GM12873 (cell line): Measurements from ENCODE around the gene TFDP2.

Source experiments
- TF ChIP-seq, protein P1 (sequence below): IDR thresholded peaks from 2 replicates; pipeline ENCODE4 v1.5.1; 2012; ENCODE audit warnings: low read depth, mild to moderate bottlenecking, moderate library complexity, low read length, control low read depth; ENCODE audit not compliant: insufficient read depth; ENCODE audit errors: missing control alignments

TFDP2 gene

DNA sequence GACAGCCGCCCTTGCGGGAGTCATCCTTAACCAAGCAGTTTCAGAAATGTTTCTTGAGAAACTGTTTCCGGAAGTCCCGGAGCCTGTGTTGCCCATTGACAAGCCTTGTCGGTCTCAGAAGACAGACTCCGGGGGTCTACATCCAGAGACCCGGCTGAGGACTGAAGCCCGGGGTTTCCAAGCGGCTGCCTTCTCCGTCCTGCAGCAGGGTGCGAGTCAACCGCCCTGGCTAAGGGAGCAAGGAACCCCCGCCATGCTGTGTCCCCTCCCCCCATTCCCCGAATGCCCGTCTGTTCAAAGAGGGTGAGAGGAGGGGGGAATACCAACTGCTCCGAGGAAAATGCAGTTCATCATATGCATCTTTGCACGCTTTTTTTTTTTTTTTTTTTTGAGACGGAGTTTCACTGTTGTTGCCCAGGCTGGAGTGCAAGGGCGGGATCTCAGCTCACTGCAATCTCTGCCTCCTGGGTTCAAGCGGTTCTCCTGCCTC, 211.3 kb downstream of the TFDP2 start:
- TF ChIP-seq, protein P1, sequence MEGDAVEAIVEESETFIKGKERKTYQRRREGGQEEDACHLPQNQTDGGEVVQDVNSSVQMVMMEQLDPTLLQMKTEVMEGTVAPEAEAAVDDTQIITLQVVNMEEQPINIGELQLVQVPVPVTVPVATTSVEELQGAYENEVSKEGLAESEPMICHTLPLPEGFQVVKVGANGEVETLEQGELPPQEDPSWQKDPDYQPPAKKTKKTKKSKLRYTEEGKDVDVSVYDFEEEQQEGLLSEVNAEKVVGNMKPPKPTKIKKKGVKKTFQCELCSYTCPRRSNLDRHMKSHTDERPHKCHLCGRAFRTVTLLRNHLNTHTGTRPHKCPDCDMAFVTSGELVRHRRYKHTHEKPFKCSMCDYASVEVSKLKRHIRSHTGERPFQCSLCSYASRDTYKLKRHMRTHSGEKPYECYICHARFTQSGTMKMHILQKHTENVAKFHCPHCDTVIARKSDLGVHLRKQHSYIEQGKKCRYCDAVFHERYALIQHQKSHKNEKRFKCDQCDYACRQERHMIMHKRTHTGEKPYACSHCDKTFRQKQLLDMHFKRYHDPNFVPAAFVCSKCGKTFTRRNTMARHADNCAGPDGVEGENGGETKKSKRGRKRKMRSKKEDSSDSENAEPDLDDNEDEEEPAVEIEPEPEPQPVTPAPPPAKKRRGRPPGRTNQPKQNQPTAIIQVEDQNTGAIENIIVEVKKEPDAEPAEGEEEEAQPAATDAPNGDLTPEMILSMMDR: no peak

DNA sequence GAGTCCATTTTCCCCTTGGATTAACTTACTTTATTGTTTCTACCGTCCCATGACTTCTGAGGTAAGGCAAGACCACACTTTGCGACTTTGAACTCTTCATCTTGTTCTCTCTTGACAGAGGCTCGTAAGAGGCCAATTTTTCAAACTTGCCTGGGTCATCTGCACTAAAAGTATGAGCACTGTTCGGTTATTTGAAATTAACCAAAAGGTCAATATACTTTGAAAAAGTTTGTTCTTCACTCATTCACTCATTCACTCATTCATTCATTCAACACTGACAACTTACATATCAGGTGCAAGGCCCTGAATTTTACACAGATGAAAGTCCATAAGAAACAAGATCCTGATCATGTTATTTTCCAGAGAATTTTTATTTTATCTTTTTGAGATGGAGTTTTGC, 215.0 kb downstream of the TFDP2 start:
- TF ChIP-seq, protein P1: no peak

DNA sequence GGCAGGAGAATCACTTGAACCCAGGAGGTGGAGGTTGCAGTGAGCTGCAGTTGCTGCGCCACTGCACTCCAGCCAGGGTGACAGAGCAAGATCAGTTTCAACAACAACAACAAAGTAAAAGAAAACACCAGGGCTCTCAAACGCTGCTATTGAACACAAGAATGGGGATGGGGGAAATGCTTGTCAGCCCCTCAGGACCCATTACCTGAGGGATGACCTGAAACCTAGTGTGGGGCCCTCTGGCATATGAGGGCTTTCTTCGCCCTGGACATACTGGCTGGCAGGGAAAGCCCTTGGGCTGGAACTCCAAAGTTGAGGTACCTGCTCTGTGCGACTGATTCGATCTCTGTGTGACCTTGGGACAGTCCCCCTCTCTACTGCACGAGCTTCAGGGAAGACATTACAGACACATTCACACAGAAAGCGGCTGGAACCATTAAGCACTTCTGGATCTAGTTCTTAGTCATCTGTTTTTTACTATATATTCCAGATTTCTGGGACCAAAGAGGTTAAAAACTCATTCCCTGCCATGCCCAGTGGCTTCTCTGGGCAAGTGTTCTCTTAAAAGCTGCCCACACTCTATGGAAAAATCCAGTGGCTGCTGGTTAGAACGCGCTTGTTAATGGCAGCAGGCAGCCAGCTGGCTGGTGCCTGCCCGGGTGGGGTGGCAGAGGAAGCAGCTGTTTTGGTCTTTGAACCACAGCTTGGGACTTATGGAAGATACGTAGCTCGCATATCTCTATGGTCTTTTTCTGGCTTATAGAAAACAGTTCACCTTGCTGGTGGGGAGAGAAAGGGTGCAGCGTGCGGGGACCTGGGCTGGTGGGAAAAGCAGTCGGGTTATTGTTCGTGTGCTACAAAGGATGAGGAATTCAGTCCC, 215.7 kb downstream of the TFDP2 start:
- TF ChIP-seq, protein P1: no peak

DNA sequence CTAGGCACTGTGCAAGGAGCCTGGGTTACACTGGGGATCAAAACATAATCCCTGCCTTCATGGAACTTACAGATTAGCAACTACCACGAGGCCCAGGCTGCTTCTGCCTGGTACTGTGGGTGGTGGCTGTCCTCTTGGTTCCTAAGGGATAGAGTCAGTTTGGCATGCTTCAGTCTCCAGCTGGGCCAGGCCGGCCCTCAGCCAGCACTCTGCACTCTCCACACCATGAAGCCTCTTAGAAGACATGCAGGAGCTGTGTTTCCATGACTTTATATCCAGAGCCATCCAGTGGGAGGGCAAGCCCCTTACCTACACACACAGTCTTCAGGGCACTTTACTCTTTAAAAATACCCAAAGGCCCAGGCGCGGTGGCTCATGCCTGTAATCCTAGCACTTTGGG, 218.5 kb downstream of the TFDP2 start:
- TF ChIP-seq, protein P1: no peak

DNA sequence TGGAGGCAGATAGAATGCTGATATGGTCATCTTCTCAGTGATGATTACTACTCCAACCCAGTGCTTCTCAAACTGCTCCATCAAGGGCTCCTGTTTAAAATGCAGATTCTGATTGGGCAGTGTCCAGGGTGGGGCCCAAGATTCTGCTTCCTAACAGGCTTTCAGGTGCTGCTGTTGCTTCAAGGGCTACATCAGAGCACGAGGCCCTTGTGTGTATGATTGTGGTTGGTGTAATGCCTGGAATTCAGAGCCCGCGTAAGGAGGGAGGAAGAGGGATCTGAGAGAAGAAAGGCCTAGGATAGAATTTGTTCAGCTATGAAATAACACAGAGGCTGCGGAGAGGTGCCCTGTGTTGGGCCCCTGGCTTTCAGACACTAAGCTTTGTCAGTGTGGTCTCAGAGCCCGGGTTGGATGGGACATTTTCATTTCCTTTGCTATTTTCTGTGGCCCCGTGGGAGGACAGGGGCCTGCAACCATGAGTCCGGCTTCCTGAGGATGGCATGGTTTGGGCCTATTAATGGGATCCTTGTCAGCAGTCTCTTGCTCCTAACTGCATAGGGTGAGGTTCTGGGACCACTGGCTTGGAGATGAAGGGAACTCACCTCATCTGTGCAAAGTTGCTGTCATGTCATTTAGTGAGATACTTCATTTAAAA, 219.9 kb downstream of the TFDP2 start:
- TF ChIP-seq, protein P1: no peak

DNA sequence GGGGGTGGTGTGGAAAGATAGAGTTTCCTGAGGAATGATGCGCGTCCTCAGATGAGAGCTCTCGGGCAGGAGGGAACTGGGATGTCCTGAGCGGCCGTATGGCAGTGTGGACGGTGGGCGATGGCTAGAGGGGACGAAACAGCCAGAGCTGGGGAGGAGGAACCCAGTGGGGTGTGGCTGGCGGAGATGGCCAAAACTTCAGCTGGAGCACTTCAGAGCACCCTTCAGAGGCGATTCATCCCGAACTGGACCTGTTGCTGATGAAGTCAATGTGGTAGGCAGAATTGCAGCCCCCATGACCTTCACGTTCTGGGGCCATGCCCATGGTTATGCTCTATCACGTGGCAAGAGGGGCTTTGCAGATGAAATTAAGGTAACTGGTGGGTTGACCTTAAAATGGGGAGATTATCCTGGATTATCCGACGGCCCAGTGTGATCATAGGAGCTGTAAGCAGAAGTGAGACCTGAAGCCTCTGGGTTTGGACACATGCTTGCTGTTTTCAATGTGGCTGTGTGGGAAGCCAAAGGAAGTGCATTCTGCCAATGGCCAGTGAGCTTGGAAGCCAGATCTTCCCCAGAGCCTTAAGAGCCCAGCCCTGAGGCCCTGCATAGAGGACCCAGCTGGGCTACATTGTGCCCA, 220.6 kb downstream of the TFDP2 start:
- TF ChIP-seq, protein P1: no peak

DNA sequence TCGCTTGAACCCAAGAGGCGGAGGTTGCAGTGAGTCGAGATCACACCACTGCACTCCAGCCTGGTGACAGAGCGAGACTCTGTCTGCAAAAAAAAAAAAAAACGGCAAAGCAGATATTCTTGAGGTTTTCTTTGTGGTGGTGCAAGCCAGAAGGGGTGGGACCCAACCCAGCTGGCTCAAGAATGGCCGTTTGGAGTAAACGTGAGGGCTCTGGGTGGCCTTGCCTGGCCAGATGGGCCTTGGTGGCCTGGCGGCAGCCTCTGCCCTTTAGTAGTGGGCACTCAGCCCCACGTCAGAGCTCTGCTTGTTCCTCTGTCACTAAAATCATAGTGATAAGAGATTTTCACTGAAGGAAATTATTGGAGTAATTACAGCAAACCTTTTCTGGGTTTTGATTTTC, 222.4 kb downstream of the TFDP2 start:
- TF ChIP-seq, protein P1: no peak
